ENCODE data around the gene PSMB8. TPM values are rescaled to one million over a fixed set of nuclear protein-coding genes. Genes with fewer than 3 reads are reported as not detected.

The PSMB8 gene
- total and polyA plus RNA-seq, 4 donors: 12.4 to 30.4 (median 13.2) TPM

- Histone ChIP-seq H3K9me3 (ENCODE audit: control insufficient read depth, insufficient read depth, low read length) (no peaks in the 10 kb centered on the region), H3K4me3 (ENCODE audit: low read depth, low read length) (no peak overlapping the region), H3K27me3 (ENCODE audit: control insufficient read depth, insufficient read depth, low read length) (peaks cover 10% of the 10 kb centered on the region), H3K36me3 (ENCODE audit: control insufficient read depth, insufficient read depth, low read length) (peaks cover 2% of the 10 kb centered on the region), H3K27ac (ENCODE audit: low read depth, low read length) (no peak overlapping the region), H3K4me1 (ENCODE audit: control insufficient read depth, insufficient read depth, low read length) (peaks cover 27% of the 10 kb centered on the region)
- 81% methylated on average over 8 of the region's 9 CpGs for WGBS (ENCODE audit: insufficient coverage)
- no peak for DNase-seq (ENCODE audit: low read depth in 4 of 6, low spot score in 6 of 6)
Observed at GRCh38 chr6:32840604-32841246, 3.1 kb downstream of the PSMB8 start.

GRCh38 chr6:32839356-32839755 is 4.5 kb downstream of the PSMB8 start:
- Histone ChIP-seq H3K36me3 (ENCODE audit: control insufficient read depth, insufficient read depth, low read length) (peaks cover 7% of the 10 kb centered on the region), H3K27ac (ENCODE audit: low read depth, low read length) (no peak overlapping the region), H3K4me3 (ENCODE audit: low read depth, low read length) (no peak overlapping the region), H3K4me1 (ENCODE audit: control insufficient read depth, insufficient read depth, low read length) (peaks cover 20% of the 10 kb centered on the region), H3K9me3 (ENCODE audit: control insufficient read depth, insufficient read depth, low read length) (no peaks in the 10 kb centered on the region), H3K27me3 (ENCODE audit: control insufficient read depth, insufficient read depth, low read length) (peaks cover 10% of the 10 kb centered on the region)
- WGBS (ENCODE audit: insufficient coverage): 94% methylated on average over 11 of the region's 15 CpGs
- no peak for DNase-seq (ENCODE audit: low read depth in 4 of 6, low spot score in 6 of 6)

GRCh38 chr6:32838114-32838958 is 5.5 kb downstream of the PSMB8 start, which contains the start of gene TAP2:
TSS of gene TAP2 (minus strand) at chr6:32838739. CDS start at chr6:32838233, 506 bp downstream.
- Histone ChIP-seq H3K4me1 (ENCODE audit: control insufficient read depth, insufficient read depth, low read length) (peaks cover 10% of the 10 kb centered on the region), H3K4me3 (ENCODE audit: low read depth, low read length) (peak within 1 kb of the TSS; percentile 82), H3K27ac (ENCODE audit: low read depth, low read length) (peak within 1 kb of the TSS; percentile 97), H3K27me3 (ENCODE audit: control insufficient read depth, insufficient read depth, low read length) (peaks cover 1% of the 10 kb centered on the region), H3K36me3 (ENCODE audit: control insufficient read depth, insufficient read depth, low read length) (peaks cover 7% of the 10 kb centered on the region), H3K9me3 (ENCODE audit: control insufficient read depth, insufficient read depth, low read length) (no peaks in the 10 kb centered on the region)
- WGBS (ENCODE audit: insufficient coverage): under 1% methylated on average over 46 of the region's 57 CpGs
- peak; percentile 78 to 97 (median 87) for DNase-seq (ENCODE audit: low read depth in 4 of 6, low spot score in 6 of 6)

DNA sequence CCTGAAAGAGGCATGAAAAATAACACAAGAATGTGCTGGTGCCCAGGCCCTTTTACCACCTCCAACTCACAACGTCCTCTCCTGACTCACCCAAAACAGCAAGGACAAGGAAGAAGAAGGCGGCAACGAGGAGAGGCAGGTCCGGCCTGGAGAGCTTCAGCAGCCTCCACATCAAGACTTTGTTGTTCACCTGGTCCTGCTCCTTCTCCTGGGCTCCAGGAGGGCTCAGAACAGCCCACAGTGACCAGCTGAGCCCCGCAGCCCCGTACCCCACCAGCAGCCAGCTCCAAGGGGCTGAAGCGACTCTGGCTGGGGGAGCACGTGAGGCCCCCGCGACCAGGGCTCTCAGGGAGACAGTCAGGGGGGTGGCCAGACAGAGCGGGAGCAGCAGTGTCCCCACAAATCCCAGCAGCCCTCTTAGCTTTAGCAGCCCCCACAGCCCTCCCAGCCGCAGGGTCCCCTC is 6.2 kb downstream of the PSMB8 start:
- Histone ChIP-seq H3K9me3 (ENCODE audit: control insufficient read depth, insufficient read depth, low read length) (no peaks in the 10 kb centered on the region), H3K4me3 (ENCODE audit: low read depth, low read length) (peak overlapping the region; percentile 82), H3K27ac (ENCODE audit: low read depth, low read length) (peak overlapping the region; percentile 97), H3K4me1 (ENCODE audit: control insufficient read depth, insufficient read depth, low read length) (peaks cover 10% of the 10 kb centered on the region), H3K27me3 (ENCODE audit: control insufficient read depth, insufficient read depth, low read length) (no peaks in the 10 kb centered on the region), H3K36me3 (ENCODE audit: control insufficient read depth, insufficient read depth, low read length) (peaks cover 7% of the 10 kb centered on the region)
- no peak for DNase-seq (ENCODE audit: low read depth in 4 of 6, low spot score in 6 of 6)
- 32% methylated on average over 12 of the region's 12 CpGs for WGBS (ENCODE audit: insufficient coverage)

DNA sequence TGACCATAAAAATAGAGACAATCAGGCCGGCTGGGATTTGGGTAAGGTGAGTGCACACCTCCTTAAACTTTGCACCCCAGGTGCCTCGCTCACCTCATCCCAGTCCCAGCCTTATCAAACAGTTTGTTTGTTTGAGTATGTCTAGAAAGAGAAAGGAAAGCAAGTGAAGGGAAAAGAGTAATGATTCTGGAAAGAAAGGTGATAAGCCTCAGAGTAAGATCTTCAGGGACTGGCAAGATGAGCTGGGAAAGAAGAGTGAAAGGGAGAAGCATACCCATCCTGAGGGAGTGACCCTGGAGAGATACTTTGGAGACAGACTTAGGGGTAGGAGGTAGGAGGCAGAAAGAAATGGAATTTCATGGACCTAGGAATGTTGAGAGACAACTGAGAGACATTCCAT is 7.0 kb downstream of the PSMB8 start:
- Histone ChIP-seq H3K27me3 (ENCODE audit: control insufficient read depth, insufficient read depth, low read length) (no peaks in the 10 kb centered on the region), H3K4me1 (ENCODE audit: control insufficient read depth, insufficient read depth, low read length) (peaks cover 10% of the 10 kb centered on the region), H3K4me3 (ENCODE audit: low read depth, low read length) (no peak overlapping the region), H3K36me3 (ENCODE audit: control insufficient read depth, insufficient read depth, low read length) (peaks cover 10% of the 10 kb centered on the region), H3K9me3 (ENCODE audit: control insufficient read depth, insufficient read depth, low read length) (no peaks in the 10 kb centered on the region), H3K27ac (ENCODE audit: low read depth, low read length) (no peak overlapping the region)
- WGBS (ENCODE audit: insufficient coverage): no CpG with 5 or more reads among the region's 2 CpGs
- DNase-seq (ENCODE audit: low read depth in 4 of 6, low spot score in 6 of 6): no peak

- no peaks in the 10 kb centered on the region for H3K9me3 ChIP-seq (ENCODE audit: control insufficient read depth, insufficient read depth, low read length)
- peaks cover 13% of the 10 kb centered on the region for H3K36me3 ChIP-seq (ENCODE audit: control insufficient read depth, insufficient read depth, low read length)
- peaks cover 10% of the 10 kb centered on the region for H3K4me1 ChIP-seq (ENCODE audit: control insufficient read depth, insufficient read depth, low read length)
- no peaks in the 10 kb centered on the region for H3K27me3 ChIP-seq (ENCODE audit: control insufficient read depth, insufficient read depth, low read length)
- no peak overlapping the region for H3K27ac ChIP-seq (ENCODE audit: low read depth, low read length)
- DNase-seq (ENCODE audit: low read depth in 4 of 6, low spot score in 6 of 6): no peak
- WGBS (ENCODE audit: insufficient coverage): 81% methylated on average over 9 of the region's 16 CpGs
- H3K4me3 ChIP-seq (ENCODE audit: low read depth, low read length): no peak overlapping the region
Observed at GRCh38 chr6:32835167-32835893, 8.5 kb downstream of the PSMB8 start.

- no peak overlapping the region for H3K4me3 ChIP-seq (ENCODE audit: low read depth, low read length)
- H3K27ac ChIP-seq (ENCODE audit: low read depth, low read length): no peak overlapping the region
- H3K4me1 ChIP-seq (ENCODE audit: control insufficient read depth, insufficient read depth, low read length): peaks cover 5% of the 10 kb centered on the region
- H3K9me3 ChIP-seq (ENCODE audit: control insufficient read depth, insufficient read depth, low read length): no peaks in the 10 kb centered on the region
- no peaks in the 10 kb centered on the region for H3K27me3 ChIP-seq (ENCODE audit: control insufficient read depth, insufficient read depth, low read length)
- no peak for DNase-seq (ENCODE audit: low read depth in 4 of 6, low spot score in 6 of 6)
- 87% methylated on average over 3 of the region's 5 CpGs for WGBS (ENCODE audit: insufficient coverage)
- peaks cover 30% of the 10 kb centered on the region for H3K36me3 ChIP-seq (ENCODE audit: control insufficient read depth, insufficient read depth, low read length)
Observed at GRCh38 chr6:32833664-32834063, 10.2 kb downstream of the PSMB8 start.

DNA sequence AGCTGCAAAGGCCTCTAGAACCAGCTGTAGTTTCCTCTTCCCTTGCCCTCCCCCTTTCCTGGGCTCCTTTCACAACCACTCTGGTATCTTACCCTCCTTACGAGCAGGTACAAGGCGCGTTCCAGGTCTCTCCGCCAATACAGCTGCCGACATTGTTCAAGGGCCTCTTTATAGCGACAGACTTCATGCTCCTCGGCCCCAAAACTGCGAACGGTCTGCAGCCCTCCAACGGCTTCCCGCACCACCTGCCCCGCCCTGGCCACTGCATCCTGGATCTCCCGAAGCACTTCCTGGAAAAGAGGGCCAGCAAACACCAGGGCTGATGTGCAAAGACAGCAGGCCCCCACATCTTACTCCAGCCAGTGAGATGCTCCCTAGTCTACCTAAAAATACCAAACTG is 11.3 kb downstream of the PSMB8 start:
- DNase-seq (ENCODE audit: low read depth in 4 of 6, low spot score in 6 of 6): no peak
- Histone ChIP-seq H3K27ac (ENCODE audit: low read depth, low read length) (no peak overlapping the region), H3K36me3 (ENCODE audit: control insufficient read depth, insufficient read depth, low read length) (peaks cover 31% of the 10 kb centered on the region), H3K9me3 (ENCODE audit: control insufficient read depth, insufficient read depth, low read length) (no peaks in the 10 kb centered on the region), H3K4me1 (ENCODE audit: control insufficient read depth, insufficient read depth, low read length) (peaks cover under 1% of the 10 kb centered on the region), H3K27me3 (ENCODE audit: control insufficient read depth, insufficient read depth, low read length) (no peaks in the 10 kb centered on the region), H3K4me3 (ENCODE audit: low read depth, low read length) (no peak overlapping the region)
- WGBS (ENCODE audit: insufficient coverage): 65% methylated on average over 13 of the region's 13 CpGs

- H3K9me3 ChIP-seq (ENCODE audit: control insufficient read depth, insufficient read depth, low read length): no peaks in the 10 kb centered on the region
- 83% methylated on average over 2 of the region's 5 CpGs for WGBS (ENCODE audit: insufficient coverage)
Observed at GRCh38 chr6:32830936-32831335, 12.9 kb downstream of the PSMB8 start.

More at GRCh38 chr6:32830936-32831335, 12.9 kb downstream of the PSMB8 start:
- Histone ChIP-seq H3K27me3 (ENCODE audit: control insufficient read depth, insufficient read depth, low read length) (no peaks in the 10 kb centered on the region), H3K4me1 (ENCODE audit: control insufficient read depth, insufficient read depth, low read length) (no peaks in the 10 kb centered on the region), H3K27ac (ENCODE audit: low read depth, low read length) (no peak overlapping the region), H3K4me3 (ENCODE audit: low read depth, low read length) (no peak overlapping the region), H3K36me3 (ENCODE audit: control insufficient read depth, insufficient read depth, low read length) (peaks cover 31% of the 10 kb centered on the region)
- DNase-seq (ENCODE audit: low read depth in 4 of 6, low spot score in 6 of 6): no peak

Measured in spinal cord (tissue), 10 donors.